ENCODE results near the gene HCN3. TPM values are rescaled to one million over a fixed set of nuclear protein-coding genes. Genes with fewer than 3 reads are reported as not detected.
"Not testable (repeated sequence)": the region's sequence is repeated elsewhere in the genome, so short reads cannot be mapped to it uniquely, and the experiment has no call there.

HCN3 gene
- polyA plus RNA-seq, 5 donors, result 8.2 to 10.0 (median 9.4) TPM

- DNase-seq, result not testable (repeated sequence)
Observed at GRCh38 chr1:155328856-155329255, 51.6 kb downstream of the HCN3 start.

GRCh38 chr1:155329980-155330598 is 52.8 kb downstream of the HCN3 start:
- DNase-seq, result no peak

GRCh38 chr1:155334962-155335361 is 57.7 kb downstream of the HCN3 start:
- no peak for DNase-seq

Other genes starting within 250 kb of the HCN3 start
- gene DCST2, start 243.7 kb upstream of the HCN3 start, polyA plus RNA-seq (ENCODE audit: insufficient read depth in 1 of 5, insufficient read length in 5 of 5, low replicate concordance in 1 of 5), result 1 to 10 TPM; 1.6 to 2.7 (median 2.4) TPM
- gene DCST1, start 243.6 kb upstream of the HCN3 start, polyA plus RNA-seq (ENCODE audit: insufficient read depth in 1 of 5, insufficient read length in 5 of 5, low replicate concordance in 1 of 5), result under 1 TPM; 0.34 to 0.69 (median 0.53) TPM
- gene ADAM15, start 226.1 kb upstream of the HCN3 start, polyA plus RNA-seq (ENCODE audit: insufficient read depth in 1 of 5, insufficient read length in 5 of 5, low replicate concordance in 1 of 5), result 100 to 1,000 TPM in 1 of 5 donors, 10 to 100 TPM in 4; 50.0 to 103 (median 64.8) TPM
- gene EFNA4, start 213.7 kb upstream of the HCN3 start, polyA plus RNA-seq (ENCODE audit: insufficient read depth in 1 of 5, insufficient read length in 5 of 5, low replicate concordance in 1 of 5), result 10 to 100 TPM; 16.0 to 25.3 (median 23.3) TPM
- gene EFNA3, start 198.6 kb upstream of the HCN3 start, polyA plus RNA-seq (ENCODE audit: insufficient read depth in 1 of 5, insufficient read length in 5 of 5, low replicate concordance in 1 of 5), result 1 to 10 TPM; 2.9 to 5.6 (median 4.3) TPM
- gene EFNA1, start 149.6 kb upstream of the HCN3 start, polyA plus RNA-seq (ENCODE audit: insufficient read depth in 1 of 5, insufficient read length in 5 of 5, low replicate concordance in 1 of 5), result 100 to 1,000 TPM in 2 of 5 donors, 10 to 100 TPM in 3; 94.5 to 116 (median 96.8) TPM
- gene SLC50A1, start 141.6 kb upstream of the HCN3 start, polyA plus RNA-seq (ENCODE audit: insufficient read depth in 1 of 5, insufficient read length in 5 of 5, low replicate concordance in 1 of 5), result 10 to 100 TPM; 32.7 to 41.6 (median 37.3) TPM
- 10 to 100 TPM; 19.1 to 37.1 (median 26.6) TPM for gene DPM3, start 136.9 kb upstream of the HCN3 start, polyA plus RNA-seq (ENCODE audit: insufficient read depth in 1 of 5, insufficient read length in 5 of 5, low replicate concordance in 1 of 5)
- gene KRTCAP2, start 104.2 kb upstream of the HCN3 start, polyA plus RNA-seq (ENCODE audit: insufficient read depth in 1 of 5, insufficient read length in 5 of 5, low replicate concordance in 1 of 5), result 100 to 1,000 TPM; 103 to 120 (median 117) TPM
- 1 to 10 TPM; 2.9 to 5.6 (median 4.3) TPM for gene TRIM46, start 103.6 kb upstream of the HCN3 start, polyA plus RNA-seq (ENCODE audit: insufficient read depth in 1 of 5, insufficient read length in 5 of 5, low replicate concordance in 1 of 5)
- 10 to 100 TPM; 37.5 to 47.0 (median 42.8) TPM for gene THBS3, start 69.6 kb upstream of the HCN3 start, polyA plus RNA-seq (ENCODE audit: insufficient read depth in 1 of 5, insufficient read length in 5 of 5, low replicate concordance in 1 of 5)
- gene MTX1, start 68.8 kb upstream of the HCN3 start, polyA plus RNA-seq (ENCODE audit: insufficient read depth in 1 of 5, insufficient read length in 5 of 5, low replicate concordance in 1 of 5), result 10 to 100 TPM; 27.8 to 38.3 (median 32.0) TPM
- gene ENTREP3, start 22.0 kb upstream of the HCN3 start, polyA plus RNA-seq (ENCODE audit: insufficient read depth in 1 of 5, insufficient read length in 5 of 5, low replicate concordance in 1 of 5), result 10 to 100 TPM; 14.9 to 27.0 (median 21.7) TPM
- gene SCAMP3, start 15.1 kb upstream of the HCN3 start, polyA plus RNA-seq (ENCODE audit: insufficient read depth in 1 of 5, insufficient read length in 5 of 5, low replicate concordance in 1 of 5), result 10 to 100 TPM; 42.8 to 65.5 (median 56.5) TPM
- gene CLK2, start 4.0 kb upstream of the HCN3 start, polyA plus RNA-seq (ENCODE audit: insufficient read depth in 1 of 5, insufficient read length in 5 of 5, low replicate concordance in 1 of 5), result 10 to 100 TPM; 73.3 to 82.3 (median 80.1) TPM
- gene PKLR, start 24.0 kb downstream of the HCN3 start, polyA plus RNA-seq (ENCODE audit: insufficient read depth in 1 of 5, insufficient read length in 5 of 5, low replicate concordance in 1 of 5), result under 1 TPM in 2 of 5 donors, not detected in 3; 0.09 to 0.46 TPM
- gene FDPS, start 31.4 kb downstream of the HCN3 start, polyA plus RNA-seq (ENCODE audit: insufficient read depth in 1 of 5, insufficient read length in 5 of 5, low replicate concordance in 1 of 5), result 100 to 1,000 TPM; 165 to 208 (median 178) TPM
- 10 to 100 TPM; 26.2 to 51.9 (median 36.4) TPM for gene RUSC1, start 43.4 kb downstream of the HCN3 start, polyA plus RNA-seq (ENCODE audit: insufficient read depth in 1 of 5, insufficient read length in 5 of 5, low replicate concordance in 1 of 5)